GM12874 (cell line): Measurements from ENCODE around the gene IFT52.
A peak's percentile ranks its signal among the peaks of the same experiment; 100 is the strongest.

Experiments
- CTCF ChIP-seq: IDR thresholded peaks from 2 replicates; pipeline ENCODE4 v1.5.1; 2011; ENCODE audit warnings: low read depth, mild to moderate bottlenecking, control low read depth, low read length, moderate library complexity; ENCODE audit not compliant: insufficient read depth

Gene IFT52

GRCh38 chr20:43567477-43567876 is 23.3 kb upstream of the IFT52 start:
- no peak for TF ChIP-seq CTCF

GRCh38 chr20:43568706-43569105 is 22.0 kb upstream of the IFT52 start:
- TF ChIP-seq CTCF, result no peak

GRCh38 chr20:43569282-43569681 is 21.5 kb upstream of the IFT52 start:
- TF ChIP-seq CTCF, result no peak

GRCh38 chr20:43570496-43570895 is 20.2 kb upstream of the IFT52 start:
- TF ChIP-seq CTCF, result no peak

GRCh38 chr20:43571310-43571709 is 19.4 kb upstream of the IFT52 start:
- 0 out of 2 replicates have a peak, but pooled peaks have one; percentile 8 for TF ChIP-seq CTCF

GRCh38 chr20:43571771-43572170 is 19.0 kb upstream of the IFT52 start:
- TF ChIP-seq CTCF, result no peak

- no peak for TF ChIP-seq CTCF
Measured at GRCh38 chr20:43572891-43573290, 17.8 kb upstream of the IFT52 start.

- TF ChIP-seq CTCF, result no peak
Measured at GRCh38 chr20:43576108-43576507, 14.6 kb upstream of the IFT52 start.
